HCT116 (cell line): Measurements from ENCODE around the gene ZNF586. TPM values are rescaled to one million over a fixed set of nuclear protein-coding genes. Genes with fewer than 3 reads are reported as not detected.

Source experiments
- ATAC-seq: fragments of 200-7000 bp; cut with Tn5 transposase; 2 replicates; pipeline ENCODE4 v1.9.1; 2020; ENCODE audit warnings: mild to moderate bottlenecking, moderate library complexity
- BruUV-seq: library from RNA; stranded (reverse); fragments of 400-500 nt; replicated peaks from 2 replicates; lab custom pipeline; 2021; lab: Mats Ljungman, UMichigan
- CTCF ChIA-PET: fragments of 300-600 bp; sonication (Branson Sonifier 250); formaldehyde crosslinking; loops from one replicate; lab custom pipeline; 2021; ENCODE audit warnings: antibody characterized with exemption; lab: Charles Lee
- POLR2A ChIA-PET: fragments of 300-600, 350-600 bp; sonication (Branson Sonifier 250); formaldehyde crosslinking; loops from one replicate; lab custom pipeline; 2021; ENCODE audit warnings: antibody characterized with exemption; lab: Charles Lee
- RAD21 ChIA-PET, 2 experiments: fragments of 300-600 bp; sonication (Branson Sonifier 250); formaldehyde crosslinking; loops; one replicate each; lab custom pipeline; 2023; ENCODE audit warnings: low total read pairs in 2 of 2; ENCODE audit not compliant: uncharacterized antibody in 2 of 2, unreplicated experiment in 2 of 2, low non-redundant PET in 1 of 2; lab: Charles Lee
- DNase-seq: peaks from one replicate; pipeline ENCODE4 v3.0.0-alpha.2; 2010; ENCODE audit warnings: low read depth, low spot score
- H2AFZ ChIP-seq: fragments of 200-600 bp; shearing (Covaris generic), sonication (generic); 2 replicates; pipeline ENCODE4 v1.6.1; 2017; ENCODE audit warnings: low read depth, mixed run types, mixed read lengths, antibody characterized with exemption, low read length; ENCODE audit not compliant: poor library complexity, severe bottlenecking
- H3K27ac ChIP-seq: 2 replicates; pipeline ENCODE4 v1.5.1; 2012; ENCODE audit warnings: low read depth, low read length
- H3K27me3 ChIP-seq: fragments of 200-600 bp; sonication (generic); 2 replicates; pipeline ENCODE4 v1.6.1; 2016; ENCODE audit warnings: mixed run types, low read length, mixed read lengths; ENCODE audit not compliant: insufficient read depth
- H3K36me3 ChIP-seq, 2 experiments: fragments of 200-500 bp in 1 of 2; fragments of 200-600 bp in 1 of 2; sonication (Bioruptor generic) in 1 of 2; sonication (generic) in 1 of 2; 2 replicates each; pipeline versions ENCODE4 v1.5.1 to v1.6.1; 2014 to 2016; ENCODE audit warnings: low read length in 2 of 2, inconsistent platforms in 1 of 2, mixed read lengths in 1 of 2, mixed run types in 1 of 2; ENCODE audit not compliant: insufficient read depth in 2 of 2, control insufficient read depth in 1 of 2
- H3K4me1 ChIP-seq, 2 experiments: fragments of 200-600 bp in 1 of 2; sonication (generic) in 1 of 2; 2 replicates each; pipeline versions ENCODE4 v1.5.1 to v1.6.1; 2012 to 2017; ENCODE audit warnings: low read length in 2 of 2, inconsistent platforms in 1 of 2, mild to moderate bottlenecking in 1 of 2, mixed read lengths in 1 of 2, mixed run types in 1 of 2, moderate library complexity in 1 of 2; ENCODE audit not compliant: insufficient read depth in 2 of 2, control insufficient read depth in 1 of 2
- H3K4me2 ChIP-seq: fragments of 200-600 bp; sonication (generic); 2 replicates; pipeline ENCODE4 v1.6.1; 2017; ENCODE audit warnings: mixed run types, low read length, mixed read lengths
- H3K4me3 ChIP-seq, 2 experiments: fragments of 200-600 bp in 1 of 2; sonication (generic) in 1 of 2; replicated peaks in 1 of 2; 2 replicates each; pipeline ENCODE4 v1.5.1; 2011 to 2016; ENCODE audit warnings: low read length in 2 of 2, control low read depth in 1 of 2, low read depth in 1 of 2, mild to moderate bottlenecking in 1 of 2, mixed read lengths in 1 of 2, mixed run types in 1 of 2
- H3K79me2 ChIP-seq: fragments of 200-600 bp; sonication (generic); 2 replicates; pipeline ENCODE4 v1.6.1; 2017; ENCODE audit warnings: mild to moderate bottlenecking, mixed run types, low read length, moderate library complexity, mixed read lengths; ENCODE audit not compliant: insufficient read depth
- H3K9ac ChIP-seq: fragments of 200-600 bp; sonication (generic); 2 replicates; pipeline ENCODE4 v1.6.1; 2016; ENCODE audit warnings: low read length, mixed read lengths
- H3K9me2 ChIP-seq: fragments of 200-600 bp; sonication (generic), shearing (Covaris generic); 2 replicates; pipeline ENCODE4 v1.6.1; 2017; ENCODE audit warnings: mixed run types, mild to moderate bottlenecking, moderate library complexity; ENCODE audit not compliant: insufficient read depth
- H3K9me3 ChIP-seq, 2 experiments: fragments of 200-500 bp in 1 of 2; fragments of 200-600 bp in 1 of 2; sonication (Bioruptor generic) in 1 of 2; sonication (generic) in 1 of 2; 2 replicates each; pipeline ENCODE4 v1.6.1; 2014 to 2017; ENCODE audit warnings: low read length in 2 of 2, mixed read lengths in 2 of 2, inconsistent platforms in 1 of 2, low read depth in 1 of 2, mild to moderate bottlenecking in 1 of 2, mixed run types in 1 of 2, moderate library complexity in 1 of 2; ENCODE audit not compliant: control insufficient read depth in 1 of 2, insufficient read depth in 1 of 2
- H4K20me1 ChIP-seq: fragments of 200-600 bp; sonication (generic), shearing (Covaris generic); 2 replicates; pipeline ENCODE4 v1.6.1; 2017; ENCODE audit warnings: mixed run types, mild to moderate bottlenecking, moderate library complexity; ENCODE audit not compliant: insufficient read depth
- ATF3 ChIP-seq: IDR thresholded peaks from 2 replicates; pipeline ENCODE4 v1.6.1; 2012
- JUND ChIP-seq: IDR thresholded peaks from 2 replicates; pipeline ENCODE4 v1.6.1; 2012
- MAX ChIP-seq: IDR thresholded peaks from 2 replicates; pipeline ENCODE4 v1.6.1; 2012
- YY1 ChIP-seq: IDR thresholded peaks from 2 replicates; pipeline ENCODE4 v1.6.1; 2011; ENCODE audit warnings: low read length, low read depth, moderate library complexity, mild to moderate bottlenecking; ENCODE audit not compliant: insufficient replicate concordance; ENCODE audit errors: extremely low read depth
- ZFX ChIP-seq: fragments of 450-650 bp; IDR thresholded peaks from 2 replicates; pipeline ENCODE4 v1.6.1; 2017
- intact Hi-C: fragments of 100-400 bp; cut with micrococcal nuclease; formaldehyde crosslinking; loops from 2 replicates; pipeline ENCODE4 v1.10.0; 2022
- total RNA-seq: library from RNA; stranded (reverse); gene quantifications from one replicate; pipeline ENCODE4 v1.2.1, GENCODE V29; 2021; ENCODE audit not compliant: unreplicated experiment

Gene ZNF586
- total RNA-seq, 1 experiment from 2014 or later, result 3.5 TPM

GRCh38 chr19:57747472-57747807 lies 22.0 kb upstream of the ZNF586 start:
- POLR2A ChIA-PET, result no interaction called here
- intact Hi-C loops, result loop anchor here (5.0 kb wide), 2 partner anchors 55 to 65 kb away; partner anchors contain the start of gene ZNF551

GRCh38 chr19:57748029-57748428 lies 21.4 kb upstream of the ZNF586 start:
- no peaks in the 10 kb centered on the region for H3K9me2 ChIP-seq
- H3K9me3 ChIP-seq, result peaks cover 8 to 16% of the 10 kb centered on the region in 2 experiments; a peak in 3 of 4 replicates
- no peaks in the 10 kb centered on the region for H3K27me3 ChIP-seq
- H3K4me1 ChIP-seq, result peaks cover 0 to 8% of the 10 kb centered on the region in 2 experiments; a peak in 1 of 4 replicates
- no peak for ATAC-seq
- CTCF ChIA-PET, result no interaction called here
- peak overlapping the region; percentile 87 to 88 for H3K4me3 ChIP-seq
- H3K9ac ChIP-seq, result no peak overlapping the region
- no peak overlapping the region for H3K27ac ChIP-seq
- RAD21 ChIA-PET, result no interaction called here
- POLR2A ChIA-PET, result no interaction called here
- TF ChIP-seq JUND (no peak), YY1 (no peak)
- peak overlapping the region; percentile 94 for H3K4me2 ChIP-seq
- H3K79me2 ChIP-seq, result peaks cover 25% of the 10 kb centered on the region
- no TSS peak for BruUV-seq
- intact Hi-C loops, result loop anchor here (5.0 kb wide), 2 partner anchors 54 to 66 kb away; partner anchors contain the start of gene ZNF551
- DNase-seq, result no peak
- H4K20me1 ChIP-seq, result no peaks in the 10 kb centered on the region
- no peak overlapping the region for H2AFZ ChIP-seq
- H3K36me3 ChIP-seq, result peaks cover 20 to 37% of the 10 kb centered on the region in 2 experiments

More at GRCh38 chr19:57747472-57747807, 22.0 kb upstream of the ZNF586 start:
- Histone ChIP-seq H3K4me2 (peak overlapping the region; percentile 94), H3K27ac (peak overlapping the region; percentile 64; the same call in 1 of the 2 replicates), H3K36me3 (peaks cover 15 to 31% of the 10 kb centered on the region in 2 experiments), H4K20me1 (no peaks in the 10 kb centered on the region), H3K9ac (peak overlapping the region; percentile 71), H3K4me1 (peaks cover 0 to 8% of the 10 kb centered on the region in 2 experiments; a peak in 1 of 4 replicates), H2AFZ (no peak overlapping the region), H3K9me3 (peaks cover 2 to 10% of the 10 kb centered on the region in 2 experiments; a peak in 1 of 4 replicates), H3K9me2 (no peaks in the 10 kb centered on the region), H3K79me2 (peaks cover 25% of the 10 kb centered on the region), H3K4me3 (peak overlapping the region; percentile 87 to 88), H3K27me3 (no peaks in the 10 kb centered on the region)
- CTCF ChIA-PET, result interaction anchor here (2.0 kb wide), 1 partner anchor 66 kb away, joined by 7 read pairs; the partner anchor contains the start of gene ZNF551
- ATAC-seq (no peak), DNase-seq (no peak)
- RAD21 ChIA-PET, result no interaction called here
- TF ChIP-seq ATF3 (no peak), ZFX (no peak), MAX (no peak)
- BruUV-seq, result no TSS peak
